HepG2 (cell line): Measurements from ENCODE around the gene SLC12A1. TPM values are rescaled to one million over a fixed set of nuclear protein-coding genes. Genes with fewer than 3 reads are reported as not detected.

Experiments used
- ATAC-seq: fragments of 200-7000 bp; cut with Tn5 transposase; 3 replicates; pipeline ENCODE4 v1.9.1; 2020; ENCODE audit warnings: mild to moderate bottlenecking, moderate library complexity
- BruUV-seq: library from RNA; stranded (reverse); fragments of 400-500 nt; replicated peaks from 2 replicates; lab custom pipeline; 2021; lab: Mats Ljungman, UMichigan
- CTCF ChIA-PET: fragments of 300-600 bp; formaldehyde crosslinking; extraction: SDS; loops from one replicate; lab custom pipeline; 2021; ENCODE audit warnings: low total read pairs, inconsistent platforms, low intra/inter-chr PET ratio; lab: Yijun Ruan, JAX
- POLR2A ChIA-PET: fragments of 350-600 bp; sonication (Branson Sonifier 250); formaldehyde crosslinking; loops from one replicate; lab custom pipeline; 2020; ENCODE audit warnings: antibody characterized with exemption, inconsistent platforms; lab: Yijun Ruan, JAX
- DNase-seq: peaks from one replicate; pipeline ENCODE4 v3.0.0-alpha.2; 2015; ENCODE audit warnings: low spot score
- FAIRE-seq: peaks from 3 replicates; lab custom pipeline; 2011; peaks lifted over from hg19 to GRCh38; lab: Jason Lieb, UNC
- H2AFZ ChIP-seq: one replicate; pipeline ENCODE4 v1.6.1; 2011; ENCODE audit warnings: low read length, inconsistent platforms
- H3K27ac ChIP-seq: fragments of 300-600 bp; 3 replicates; pipeline ENCODE4 v1.8.0; 2011; ENCODE audit warnings: mixed run types, mild to moderate bottlenecking, mixed read lengths, low read length, inconsistent platforms; ENCODE audit not compliant: insufficient read depth; ENCODE audit errors: extremely low read length
- H3K27me3 ChIP-seq, 2 experiments: fragments of 200-600 bp in 1 of 2; 2 replicates in 1 of 2; 3 replicates in 1 of 2; pipeline versions ENCODE4 v1.6.0 to v1.8.0; 2011; ENCODE audit warnings: low read length in 2 of 2, mild to moderate bottlenecking in 2 of 2, moderate library complexity in 2 of 2, inconsistent platforms in 1 of 2; ENCODE audit not compliant: insufficient read depth in 2 of 2, control insufficient read depth in 1 of 2
- H3K36me3 ChIP-seq, 2 experiments: fragments of 200-600 bp in 1 of 2; replicated peaks in 1 of 2; 2 replicates in 1 of 2; 3 replicates in 1 of 2; pipeline versions ENCODE4 v1.5.1 to v1.8.0; 2011; ENCODE audit warnings: low read length in 2 of 2, inconsistent platforms in 1 of 2; ENCODE audit not compliant: insufficient read depth in 2 of 2, control insufficient read depth in 1 of 2
- H3K4me1 ChIP-seq: 2 replicates; pipeline ENCODE4 v1.5.1; 2012; ENCODE audit warnings: low read length, inconsistent platforms; ENCODE audit not compliant: insufficient read depth
- H3K4me2 ChIP-seq: 2 replicates; pipeline ENCODE4 v1.6.0; 2011; ENCODE audit warnings: low read depth, low read length, inconsistent platforms
- H3K4me3 ChIP-seq, 3 experiments: fragments of 200-600 bp in 1 of 3; sonication (generic), shearing (Covaris generic) in 1 of 3; replicated peaks in 1 of 3; 2 replicates each; pipeline ENCODE4 v1.5.1; 2011 to 2016; ENCODE audit warnings: low read length in 3 of 3, inconsistent platforms in 2 of 3, low read depth in 2 of 3, mild to moderate bottlenecking in 2 of 3, control low read depth in 1 of 3, mixed read lengths in 1 of 3; ENCODE audit not compliant: insufficient read depth in 1 of 3
- H3K79me2 ChIP-seq: one replicate; pipeline ENCODE4 v1.6.1; 2011; ENCODE audit warnings: low read length, inconsistent platforms; ENCODE audit not compliant: insufficient read depth
- H3K9ac ChIP-seq: 2 replicates; pipeline ENCODE4 v1.6.0; 2011; ENCODE audit warnings: mild to moderate bottlenecking, low read depth, low read length, inconsistent platforms; ENCODE audit not compliant: insufficient read depth
- H3K9me3 ChIP-seq: 2 replicates; pipeline ENCODE4 v1.5.1; 2012; ENCODE audit warnings: mild to moderate bottlenecking, low read length
- H4K20me1 ChIP-seq: 2 replicates; pipeline ENCODE4 v1.6.0; 2011; ENCODE audit warnings: inconsistent platforms, mild to moderate bottlenecking, low read length, moderate library complexity; ENCODE audit not compliant: insufficient read depth
- AKAP8 ChIP-seq: sonication (generic); formaldehyde crosslinking; IDR thresholded peaks from 2 replicates; pipeline ENCODE4 v1.5.1; 2020; ENCODE audit warnings: mild to moderate bottlenecking, missing genetic modification reagents
- ELF1 ChIP-seq: sonication (generic); formaldehyde crosslinking; IDR thresholded peaks from 2 replicates; pipeline ENCODE4 v1.4.0; 2020; ENCODE audit warnings: missing genetic modification reagents
- TIGD3 ChIP-seq: sonication (generic); formaldehyde crosslinking; IDR thresholded peaks from 2 replicates; pipeline ENCODE4 v1.5.1; 2020; ENCODE audit warnings: mild to moderate bottlenecking, missing genetic modification reagents, borderline replicate concordance
- TMF1 ChIP-seq: sonication (generic); formaldehyde crosslinking; IDR thresholded peaks from 2 replicates; pipeline ENCODE4 v1.8.1; 2022; ENCODE audit warnings: low read depth, missing genetic modification reagents
- ZNF17 ChIP-seq: sonication (generic); formaldehyde crosslinking; IDR thresholded peaks from 2 replicates; pipeline ENCODE4 v1.5.0; 2020; ENCODE audit warnings: mild to moderate bottlenecking, missing genetic modification reagents
- ZNF276 ChIP-seq: sonication (generic); formaldehyde crosslinking; IDR thresholded peaks from 2 replicates; pipeline ENCODE4 v1.4.0; 2020; ENCODE audit warnings: mild to moderate bottlenecking, low read depth, missing genetic modification reagents
- ZNF558 ChIP-seq: sonication (generic); formaldehyde crosslinking; IDR thresholded peaks from 2 replicates; pipeline ENCODE4 v1.9.0; 2022; ENCODE audit warnings: mild to moderate bottlenecking, missing genetic modification reagents, borderline replicate concordance
- ZNF572 ChIP-seq: sonication (generic); formaldehyde crosslinking; IDR thresholded peaks from 2 replicates; pipeline ENCODE4 v1.5.1; 2020; ENCODE audit warnings: mild to moderate bottlenecking, missing genetic modification reagents
- WGBS: methylation state at CpG from one replicate; pipeline ENCODE4 v1.1.6; 2017; ENCODE audit warnings: low lambda C conversion rate; 5-methylcytosine and 5-hydroxymethylcytosine counted together
- in situ Hi-C: cut with HindIII; loops from 2 replicates; pipeline ENCODE4 v1.10.0; 2017; ENCODE audit warnings: low pct_unique_long_range_greater_than_20kb; ENCODE audit not compliant: extremely low pct_ligation_motif_present
- intact Hi-C: fragments of 100-400 bp; cut with micrococcal nuclease; formaldehyde crosslinking; loops from one replicate; pipeline ENCODE4 v1.10.0; 2022; ENCODE audit not compliant: unreplicated experiment
- polyA plus RNA-seq, 8 experiments: library from polyadenylated mRNA; depleted of rRNA in 3 of 8; stranded (reverse) in 7 of 8; unstranded in 1 of 8; fragments of >200 nt; fragmentation: Illumina TruSeq in 4 of 8; extraction: Trizol in 4 of 8; gene quantifications; 2 replicates each; pipeline versions ENCODE4 v1.2.1 to v1.2.3, GENCODE V29; 2011 to 2016; ENCODE audit warnings: low read depth in 4 of 8, missing spikeins in 1 of 8, mixed read lengths in 1 of 8; ENCODE audit not compliant: insufficient read depth in 1 of 8
- total RNA-seq, 5 experiments: library from RNA; depleted of rRNA; stranded (reverse); fragments of >200 nt; fragmentation: Illumina TruSeq; extraction: Trizol; gene quantifications; 2 replicates each; pipeline ENCODE4 v1.2.3, GENCODE V29; 2016; ENCODE audit warnings: low read depth in 1 of 5
- TF ChIP-seq, protein P1 (sequence below): IDR thresholded peaks from 2 replicates; pipeline ENCODE4 v1.6.1; 2016

SLC12A1 gene
- total and polyA plus RNA-seq, 2 of the 13 experiments (the other 11 are each of a cell fraction or from before 2014, with no cell fraction given): not detected

DNA sequence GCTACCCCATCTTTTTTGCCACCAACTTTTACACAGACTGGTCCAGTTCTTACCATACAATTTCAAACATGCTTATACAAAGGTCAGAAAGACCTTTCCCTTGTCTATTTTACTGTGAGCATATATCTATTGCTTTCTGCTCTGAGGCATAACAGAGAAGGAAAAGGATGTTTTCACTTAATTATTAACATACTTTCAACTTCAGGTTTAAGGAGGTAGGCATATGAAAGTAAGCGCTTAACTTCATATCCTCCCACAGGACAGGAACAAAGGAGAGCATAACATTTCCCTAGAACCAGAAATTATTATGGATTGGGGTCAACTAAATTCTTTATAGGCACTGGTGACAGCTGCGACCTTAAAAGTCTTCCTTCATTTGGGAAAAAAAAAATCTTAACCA lies 29.1 kb upstream of the SLC12A1 start:
- FAIRE-seq: no peak
- H4K20me1 ChIP-seq: no peaks in the 10 kb centered on the region
- ChIA-PET POLR2A (no interaction called here), CTCF (no interaction called here)
- in situ Hi-C loops (no loop called here), intact Hi-C loops (no loop called here)
- no peak overlapping the region for H3K9ac ChIP-seq
- 0 out of 5 replicates have a peak, but pooled peaks cover 0 to 4% of the 10 kb centered on the region in 2 experiments for H3K27me3 ChIP-seq
- BruUV-seq: no TSS peak
- ATAC-seq: no peak
- WGBS: 53% methylated on average over 2 of the region's 2 CpGs
- peaks cover 11% of the 10 kb centered on the region for H3K4me1 ChIP-seq
- TF ChIP-seq ZNF276 (no peak), ZNF17 (no peak), AKAP8 (CRISPR knock-in tag) (no peak), ZNF572 (CRISPR knock-in tag) (no peak), TIGD3 (CRISPR knock-in tag) (no peak), TMF1 (CRISPR knock-in tag) (no peak), ZNF558 (CRISPR knock-in tag) (no peak), ELF1 (CRISPR knock-in tag) (no peak)
- TF ChIP-seq, protein P1, sequence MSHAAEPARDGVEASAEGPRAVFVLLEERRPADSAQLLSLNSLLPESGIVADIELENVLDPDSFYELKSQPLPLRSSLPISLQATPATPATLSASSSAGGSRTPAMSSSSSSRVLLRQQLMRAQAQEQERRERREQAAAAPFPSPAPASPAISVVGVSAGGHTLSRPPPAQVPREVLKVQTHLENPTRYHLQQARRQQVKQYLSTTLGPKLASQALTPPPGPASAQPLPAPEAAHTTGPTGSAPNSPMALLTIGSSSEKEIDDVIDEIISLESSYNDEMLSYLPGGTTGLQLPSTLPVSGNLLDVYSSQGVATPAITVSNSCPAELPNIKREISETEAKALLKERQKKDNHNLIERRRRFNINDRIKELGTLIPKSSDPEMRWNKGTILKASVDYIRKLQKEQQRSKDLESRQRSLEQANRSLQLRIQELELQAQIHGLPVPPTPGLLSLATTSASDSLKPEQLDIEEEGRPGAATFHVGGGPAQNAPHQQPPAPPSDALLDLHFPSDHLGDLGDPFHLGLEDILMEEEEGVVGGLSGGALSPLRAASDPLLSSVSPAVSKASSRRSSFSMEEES (CRISPR knock-in tag): no peak
- H3K27ac ChIP-seq: no peak overlapping the region
- peaks cover 7% of the 10 kb centered on the region; the same call in 1 of the 2 replicates for H3K9me3 ChIP-seq
- no peaks in the 10 kb centered on the region for H3K36me3 ChIP-seq
- DNase-seq: no peak
- H3K4me2 ChIP-seq: peak overlapping the region; percentile 65
- H2AFZ ChIP-seq: no peak overlapping the region
- H3K79me2 ChIP-seq: peaks cover 4% of the 10 kb centered on the region
- H3K4me3 ChIP-seq: peak overlapping the region in 2 of 3 experiments; percentile 66 to 68; a peak in 2 of 6 replicates
